ENCODE data around the gene KCNK16.

Gene KCNK16

DNA sequence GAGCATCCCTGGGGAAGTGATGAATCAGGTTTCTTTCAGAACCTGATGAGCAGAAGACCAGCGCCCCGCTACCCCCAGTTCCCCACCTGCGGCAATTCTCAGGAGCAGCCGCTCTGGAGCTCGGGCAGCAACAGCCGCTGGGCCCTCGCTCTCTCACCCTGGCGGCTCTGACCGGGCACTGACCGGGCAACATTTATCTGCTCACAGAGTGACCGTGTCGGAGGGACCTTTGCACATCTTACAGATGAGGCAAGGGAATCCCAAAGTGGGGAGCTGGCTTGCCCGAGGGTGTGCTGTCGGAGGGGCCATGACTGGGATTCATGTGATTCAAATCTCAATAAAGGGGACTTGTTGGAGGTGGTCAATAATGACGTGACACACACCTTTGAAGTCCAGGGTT is 26.2 kb upstream of the KCNK16 start:
- H3K9me3 ChIP-seq (ENCODE audit: control insufficient read depth, insufficient read depth, low read length) = no peaks in the 10 kb centered on the region
- no peak overlapping the region for H3K9ac ChIP-seq (ENCODE audit: low read depth, low read length)
- no peaks in the 10 kb centered on the region for H3K36me3 ChIP-seq (ENCODE audit: insufficient read depth, low read length)

GRCh38 chr6:39347906-39348585 is 25.5 kb upstream of the KCNK16 start:
- 0 out of 2 replicates have a peak, but pooled peaks cover 2% of the 10 kb centered on the region for H3K4me1 ChIP-seq (ENCODE audit: insufficient read depth, low read length)
- no peaks in the 10 kb centered on the region for H3K9me3 ChIP-seq (ENCODE audit: control insufficient read depth, insufficient read depth, low read length)
- H3K36me3 ChIP-seq (ENCODE audit: insufficient read depth, low read length) = no peaks in the 10 kb centered on the region
- no peak overlapping the region for H3K9ac ChIP-seq (ENCODE audit: low read depth, low read length)

More for the DNA sequence above, 26.2 kb upstream of the KCNK16 start:
- H3K4me1 ChIP-seq (ENCODE audit: insufficient read depth, low read length) = no peaks in the 10 kb centered on the region

DNA sequence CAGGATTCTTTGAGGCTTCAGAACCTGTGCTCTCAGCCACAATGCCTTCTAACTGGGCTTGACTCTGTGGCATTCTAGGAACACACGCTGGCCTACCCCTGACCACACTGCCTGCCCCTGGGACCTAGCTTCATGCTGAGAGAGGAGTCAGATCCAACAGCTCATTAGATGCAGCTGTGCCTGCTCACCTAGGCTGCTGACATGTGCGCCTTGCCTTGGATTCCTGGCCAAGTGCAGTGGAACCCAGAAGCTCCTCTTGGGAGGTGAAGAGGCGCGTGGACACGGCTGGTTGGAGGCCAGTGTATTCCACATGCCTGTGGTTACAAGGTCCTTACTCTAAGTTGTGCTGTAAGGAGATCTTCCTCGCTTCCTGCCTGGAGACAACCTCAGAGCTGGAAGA is 24.7 kb upstream of the KCNK16 start:
- H3K9ac ChIP-seq (ENCODE audit: low read depth, low read length) = no peak overlapping the region
- H3K9me3 ChIP-seq (ENCODE audit: control insufficient read depth, insufficient read depth, low read length) = no peaks in the 10 kb centered on the region
- H3K36me3 ChIP-seq (ENCODE audit: insufficient read depth, low read length) = no peaks in the 10 kb centered on the region
- H3K4me1 ChIP-seq (ENCODE audit: insufficient read depth, low read length) = 0 out of 2 replicates have a peak, but pooled peaks cover 2% of the 10 kb centered on the region

DNA sequence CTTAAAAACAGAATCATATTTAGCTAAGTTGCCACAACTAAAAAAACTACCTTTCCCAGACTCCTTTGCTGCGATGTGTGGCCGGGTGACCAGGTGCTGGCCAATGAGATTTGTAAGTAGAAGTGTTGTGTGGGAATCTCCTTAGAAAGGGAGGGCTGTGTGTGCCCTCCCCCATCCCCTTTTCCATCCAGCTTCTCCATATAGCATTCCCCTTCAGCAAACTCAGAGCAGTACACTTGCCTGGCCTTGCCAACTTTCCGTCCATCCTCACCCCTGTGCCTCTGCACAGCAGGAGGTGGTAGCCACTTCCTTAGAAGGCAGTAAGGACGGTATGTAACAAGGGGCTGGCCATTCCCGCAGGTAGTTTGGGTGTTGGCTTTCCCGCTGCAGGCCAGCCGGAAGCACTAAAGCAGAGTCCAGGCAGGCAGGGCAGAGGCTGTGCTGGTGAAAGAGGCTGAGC is 22.3 kb upstream of the KCNK16 start:
- Histone ChIP-seq H3K4me1 (ENCODE audit: insufficient read depth, low read length) (peaks cover 2% of the 10 kb centered on the region; the same call in 1 of the 2 replicates), H3K9me3 (ENCODE audit: control insufficient read depth, insufficient read depth, low read length) (no peaks in the 10 kb centered on the region), H3K36me3 (ENCODE audit: insufficient read depth, low read length) (no peaks in the 10 kb centered on the region), H3K9ac (ENCODE audit: low read depth, low read length) (no peak overlapping the region)

DNA sequence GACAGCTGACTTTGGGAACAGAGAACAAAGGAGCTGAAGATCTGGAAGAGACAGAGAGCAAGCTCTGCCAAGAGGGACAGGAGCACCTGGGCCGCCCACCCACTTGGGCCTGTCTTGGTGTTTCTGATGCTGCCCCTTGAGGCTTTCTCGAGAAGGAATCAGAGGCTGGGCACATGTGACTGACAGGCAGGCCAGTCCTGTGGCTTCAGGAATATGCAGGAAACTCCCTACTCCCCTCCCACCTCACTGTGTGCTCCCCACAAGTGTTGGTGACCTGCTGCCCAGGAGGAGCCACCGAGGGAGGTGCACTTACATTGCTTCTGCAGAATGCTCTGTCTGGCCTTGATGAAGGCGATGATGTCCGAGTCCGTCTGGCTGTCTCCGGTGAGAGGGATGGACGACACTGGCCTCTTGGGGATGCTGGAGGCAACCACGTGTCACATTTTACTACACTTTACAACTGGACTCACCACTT is 20.9 kb upstream of the KCNK16 start:
- Histone ChIP-seq H3K9me3 (ENCODE audit: control insufficient read depth, insufficient read depth, low read length) (no peaks in the 10 kb centered on the region), H3K9ac (ENCODE audit: low read depth, low read length) (no peak overlapping the region), H3K36me3 (ENCODE audit: insufficient read depth, low read length) (no peaks in the 10 kb centered on the region), H3K4me1 (ENCODE audit: insufficient read depth, low read length) (peaks cover 2% of the 10 kb centered on the region; the same call in 1 of the 2 replicates)

- Histone ChIP-seq H3K36me3 (ENCODE audit: insufficient read depth, low read length) (no peaks in the 10 kb centered on the region), H3K9ac (ENCODE audit: low read depth, low read length) (no peak overlapping the region), H3K9me3 (ENCODE audit: control insufficient read depth, insufficient read depth, low read length) (no peaks in the 10 kb centered on the region), H3K4me1 (ENCODE audit: insufficient read depth, low read length) (peaks cover 2% of the 10 kb centered on the region; the same call in 1 of the 2 replicates)
Observed at GRCh38 chr6:39342692-39343395, 20.3 kb upstream of the KCNK16 start.

GRCh38 chr6:39341937-39342336 is 19.4 kb upstream of the KCNK16 start:
- Histone ChIP-seq H3K4me1 (ENCODE audit: insufficient read depth, low read length) (peaks cover 2% of the 10 kb centered on the region; the same call in 1 of the 2 replicates), H3K9me3 (ENCODE audit: control insufficient read depth, insufficient read depth, low read length) (no peaks in the 10 kb centered on the region), H3K36me3 (ENCODE audit: insufficient read depth, low read length) (no peaks in the 10 kb centered on the region), H3K9ac (ENCODE audit: low read depth, low read length) (no peak overlapping the region)

DNA sequence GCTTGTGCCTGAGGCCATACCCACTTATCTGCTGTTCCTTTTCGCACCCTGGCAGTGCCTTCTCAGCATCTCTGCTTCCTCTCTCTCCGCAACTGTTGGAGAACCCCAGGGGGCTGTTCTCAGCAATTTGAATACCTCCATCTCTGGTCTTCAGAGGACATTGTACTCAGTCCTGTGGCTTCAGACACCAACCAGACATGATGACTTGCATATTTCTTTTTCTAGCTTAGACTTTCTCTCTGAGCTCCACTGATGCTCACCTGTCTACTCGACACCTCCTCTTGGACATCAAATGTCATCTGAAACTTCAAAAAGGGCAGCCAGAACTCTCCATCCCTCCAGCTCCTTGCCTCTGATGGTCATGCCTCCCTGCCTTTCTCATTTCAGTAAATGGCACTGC is 18.9 kb upstream of the KCNK16 start:
- Histone ChIP-seq H3K4me1 (ENCODE audit: insufficient read depth, low read length) (peaks cover 7% of the 10 kb centered on the region; the same call in 1 of the 2 replicates), H3K36me3 (ENCODE audit: insufficient read depth, low read length) (no peaks in the 10 kb centered on the region), H3K9ac (ENCODE audit: low read depth, low read length) (no peak overlapping the region), H3K9me3 (ENCODE audit: control insufficient read depth, insufficient read depth, low read length) (no peaks in the 10 kb centered on the region)

- peaks cover 10% of the 10 kb centered on the region; the same call in 1 of the 2 replicates for H3K4me1 ChIP-seq (ENCODE audit: insufficient read depth, low read length)
Observed at GRCh38 chr6:39339868-39340550, 17.5 kb upstream of the KCNK16 start.

GRCh38 chr6:39339096-39339867 is 16.8 kb upstream of the KCNK16 start:
- Histone ChIP-seq H3K4me1 (ENCODE audit: insufficient read depth, low read length) (peaks cover 10% of the 10 kb centered on the region; the same call in 1 of the 2 replicates), H3K36me3 (ENCODE audit: insufficient read depth, low read length) (no peaks in the 10 kb centered on the region), H3K9me3 (ENCODE audit: control insufficient read depth, insufficient read depth, low read length) (no peaks in the 10 kb centered on the region), H3K9ac (ENCODE audit: low read depth, low read length) (no peak overlapping the region)

More at GRCh38 chr6:39339868-39340550, 17.5 kb upstream of the KCNK16 start:
- no peaks in the 10 kb centered on the region for H3K36me3 ChIP-seq (ENCODE audit: insufficient read depth, low read length)
- H3K9me3 ChIP-seq (ENCODE audit: control insufficient read depth, insufficient read depth, low read length) = no peaks in the 10 kb centered on the region
- no peak overlapping the region for H3K9ac ChIP-seq (ENCODE audit: low read depth, low read length)

GRCh38 chr6:39338397-39338796 is 15.9 kb upstream of the KCNK16 start:
- H3K4me1 ChIP-seq (ENCODE audit: insufficient read depth, low read length) = peaks cover 8% of the 10 kb centered on the region; the same call in 1 of the 2 replicates
- no peaks in the 10 kb centered on the region for H3K9me3 ChIP-seq (ENCODE audit: control insufficient read depth, insufficient read depth, low read length)
- H3K36me3 ChIP-seq (ENCODE audit: insufficient read depth, low read length) = no peaks in the 10 kb centered on the region
- no peak overlapping the region for H3K9ac ChIP-seq (ENCODE audit: low read depth, low read length)

DNA sequence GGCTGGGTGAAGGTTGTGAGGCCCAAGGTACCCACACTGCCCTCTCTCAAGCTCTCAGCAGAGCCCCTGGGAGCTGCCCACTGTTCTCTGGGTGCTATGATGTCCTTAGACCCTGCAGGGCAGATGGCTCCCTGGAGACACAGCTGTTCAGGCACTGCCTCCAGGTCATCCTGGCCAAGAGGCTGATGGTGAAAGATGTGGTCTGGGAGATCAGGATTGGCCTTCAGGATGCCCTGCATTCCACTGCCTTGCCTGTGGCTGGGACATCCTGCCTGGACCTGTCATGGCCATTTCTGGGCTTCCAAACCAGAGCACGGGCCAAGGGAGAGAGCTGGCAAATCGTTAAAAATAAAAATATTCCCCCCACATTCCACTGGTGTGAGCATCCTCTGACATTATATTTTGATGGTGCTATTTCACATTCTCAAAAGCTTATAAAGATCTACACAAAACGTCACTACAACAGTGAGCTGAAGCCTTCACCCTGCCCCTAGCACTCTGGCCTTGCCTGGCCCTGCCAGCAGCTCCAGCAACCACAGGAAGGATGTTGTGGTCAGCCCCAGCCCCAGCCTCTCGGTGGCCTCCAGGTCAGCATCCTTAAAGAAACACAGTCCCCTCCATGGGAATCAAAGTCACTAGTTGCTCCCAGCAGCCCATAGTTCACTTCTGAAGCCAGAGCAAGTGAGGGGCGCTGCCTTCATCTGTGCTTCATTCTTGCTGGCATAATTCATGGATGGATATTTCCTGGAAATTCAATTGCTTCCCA is 13.5 kb upstream of the KCNK16 start:
- H3K4me1 ChIP-seq (ENCODE audit: insufficient read depth, low read length) = peaks cover 8% of the 10 kb centered on the region; the same call in 1 of the 2 replicates
- H3K9ac ChIP-seq (ENCODE audit: low read depth, low read length) = no peak overlapping the region
- no peaks in the 10 kb centered on the region for H3K9me3 ChIP-seq (ENCODE audit: control insufficient read depth, insufficient read depth, low read length)

More for the DNA sequence above, 13.5 kb upstream of the KCNK16 start:
- no peaks in the 10 kb centered on the region for H3K36me3 ChIP-seq (ENCODE audit: insufficient read depth, low read length)
